Measurements from ENCODE around the gene ZBTB6. TPM values are rescaled to one million over a fixed set of nuclear protein-coding genes. Genes with fewer than 3 reads are reported as not detected.
"Not testable (repeated sequence)": the region's sequence is repeated elsewhere in the genome, so short reads cannot be mapped to it uniquely, and the experiment has no call there.

ZBTB6 gene
- total RNA-seq, 1 experiment from 2014 or later, result 12.0 TPM

DNA sequence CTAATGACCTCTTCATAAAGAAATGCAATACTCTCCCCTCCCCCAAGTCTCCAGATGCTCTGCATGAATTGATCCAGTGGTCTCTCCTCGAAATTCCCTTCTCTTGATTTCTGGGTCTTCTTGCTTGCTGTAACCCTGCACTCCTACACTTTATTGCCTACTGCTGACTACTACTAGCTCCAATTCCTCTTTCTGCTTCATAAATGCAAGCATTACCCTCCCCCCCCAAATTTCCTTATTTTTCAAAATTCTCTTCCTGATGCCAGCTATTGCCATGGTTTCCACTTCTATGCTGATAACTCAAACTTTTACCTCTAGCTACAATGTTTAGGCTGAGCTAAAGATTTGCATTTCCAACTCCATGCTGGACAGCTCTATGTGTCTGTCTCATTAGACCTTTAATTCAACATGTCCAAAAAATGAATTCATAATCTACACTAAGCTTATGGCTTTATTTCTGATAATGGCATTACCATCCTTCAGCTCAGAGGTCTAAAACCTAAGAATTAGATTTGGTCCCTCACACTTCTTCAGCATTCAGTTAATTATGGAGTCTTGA lies 16.8 kb upstream of the ZBTB6 start:
- no peak for DNase-seq (ENCODE audit: low read depth)

DNA sequence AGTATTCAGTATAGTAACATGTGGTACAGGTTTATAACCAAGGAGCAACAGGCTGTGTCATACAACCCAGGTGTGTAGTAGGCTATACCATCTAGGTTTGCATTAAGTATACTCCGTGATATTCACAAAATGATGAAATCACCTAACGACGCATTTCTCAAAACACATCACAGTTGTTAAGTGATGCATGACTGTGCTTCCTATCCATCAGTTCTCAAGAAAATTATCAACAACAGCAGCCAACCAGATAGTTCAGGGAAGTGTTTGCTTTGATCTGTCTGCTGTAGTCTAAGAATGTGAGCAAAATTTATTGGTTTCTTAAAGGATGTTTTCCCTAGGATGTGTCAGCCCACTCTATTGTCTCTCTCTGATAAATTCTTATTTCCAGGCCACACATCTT lies 10.8 kb upstream of the ZBTB6 start:
- no peak for DNase-seq (ENCODE audit: low read depth)

DNA sequence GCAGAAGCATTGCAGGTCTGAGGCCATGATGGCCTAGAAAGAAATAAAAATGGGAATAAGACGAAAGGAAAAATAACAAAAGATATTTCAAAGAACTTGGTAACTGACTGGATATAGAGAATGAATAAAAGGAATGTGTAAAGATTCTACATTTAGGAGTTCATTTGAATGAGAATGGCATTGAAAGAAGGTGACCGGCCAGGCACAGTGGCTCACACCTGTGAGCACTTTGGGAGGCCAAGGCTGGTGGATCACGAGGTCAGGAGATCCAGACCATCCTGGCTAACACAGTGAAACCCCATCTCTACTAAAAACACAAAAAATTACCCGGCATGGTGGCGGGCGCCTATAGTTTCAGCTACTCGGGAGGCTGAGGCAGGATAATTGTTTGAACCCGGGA lies 9.6 kb upstream of the ZBTB6 start:
- DNase-seq (ENCODE audit: low read depth), result no peak

DNA sequence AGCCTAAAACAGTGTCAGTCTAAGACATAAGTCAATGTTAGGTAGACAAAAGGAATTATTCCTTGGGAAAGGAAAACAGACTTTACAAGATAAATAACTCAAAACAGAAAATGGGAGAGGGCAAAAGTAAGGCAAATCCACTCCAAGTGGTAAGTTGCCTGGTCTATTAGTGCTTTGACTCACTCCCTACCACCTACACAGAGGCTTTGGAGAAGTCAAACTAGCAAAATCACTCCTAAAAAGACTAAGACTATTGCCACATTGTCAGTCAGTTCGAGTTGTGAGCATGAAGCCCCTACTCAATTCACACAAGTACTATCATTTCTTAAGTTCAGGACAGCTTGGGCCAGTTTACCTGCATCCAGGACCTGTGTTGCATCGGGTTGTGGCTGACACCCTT lies 5.2 kb upstream of the ZBTB6 start:
- DNase-seq (ENCODE audit: low read depth), result no peak

DNA sequence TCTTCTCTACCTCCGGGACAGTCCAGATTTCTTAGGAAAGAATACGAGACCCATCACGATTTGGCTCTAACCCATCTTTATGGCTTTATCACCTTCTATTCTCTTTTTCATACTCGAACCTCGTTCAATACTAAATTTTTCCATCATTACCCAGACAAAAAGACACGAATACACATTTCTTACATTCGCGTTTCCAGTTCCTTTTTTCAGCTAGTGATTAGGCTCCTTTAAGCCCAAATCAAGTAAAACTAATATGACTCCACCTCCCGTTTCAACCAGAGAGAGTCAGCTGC lies 506 bp downstream of the ZBTB6 start:
- DNase-seq (ENCODE audit: low read depth), result no peak

DNA sequence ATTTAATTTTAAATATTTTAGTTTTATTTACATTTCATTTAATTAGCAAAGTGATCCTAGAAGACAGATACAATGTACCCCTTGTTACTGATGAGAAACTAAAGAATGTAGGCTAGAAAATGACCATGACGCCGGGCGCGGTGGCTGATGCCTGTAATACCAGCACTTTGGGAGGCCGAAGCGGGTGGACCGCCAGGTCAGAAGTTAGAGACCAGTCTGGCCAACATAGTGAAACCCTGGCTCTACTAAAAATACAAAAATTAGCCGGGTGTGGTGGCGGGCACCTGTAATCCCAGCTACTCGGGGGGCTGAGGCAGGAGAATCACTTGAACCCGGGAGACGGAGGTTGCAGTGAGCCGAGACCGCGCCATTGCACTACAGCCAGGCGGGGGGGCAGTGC lies 7.0 kb downstream of the ZBTB6 start:
- not testable (repeated sequence) for DNase-seq (ENCODE audit: low read depth)

DNA sequence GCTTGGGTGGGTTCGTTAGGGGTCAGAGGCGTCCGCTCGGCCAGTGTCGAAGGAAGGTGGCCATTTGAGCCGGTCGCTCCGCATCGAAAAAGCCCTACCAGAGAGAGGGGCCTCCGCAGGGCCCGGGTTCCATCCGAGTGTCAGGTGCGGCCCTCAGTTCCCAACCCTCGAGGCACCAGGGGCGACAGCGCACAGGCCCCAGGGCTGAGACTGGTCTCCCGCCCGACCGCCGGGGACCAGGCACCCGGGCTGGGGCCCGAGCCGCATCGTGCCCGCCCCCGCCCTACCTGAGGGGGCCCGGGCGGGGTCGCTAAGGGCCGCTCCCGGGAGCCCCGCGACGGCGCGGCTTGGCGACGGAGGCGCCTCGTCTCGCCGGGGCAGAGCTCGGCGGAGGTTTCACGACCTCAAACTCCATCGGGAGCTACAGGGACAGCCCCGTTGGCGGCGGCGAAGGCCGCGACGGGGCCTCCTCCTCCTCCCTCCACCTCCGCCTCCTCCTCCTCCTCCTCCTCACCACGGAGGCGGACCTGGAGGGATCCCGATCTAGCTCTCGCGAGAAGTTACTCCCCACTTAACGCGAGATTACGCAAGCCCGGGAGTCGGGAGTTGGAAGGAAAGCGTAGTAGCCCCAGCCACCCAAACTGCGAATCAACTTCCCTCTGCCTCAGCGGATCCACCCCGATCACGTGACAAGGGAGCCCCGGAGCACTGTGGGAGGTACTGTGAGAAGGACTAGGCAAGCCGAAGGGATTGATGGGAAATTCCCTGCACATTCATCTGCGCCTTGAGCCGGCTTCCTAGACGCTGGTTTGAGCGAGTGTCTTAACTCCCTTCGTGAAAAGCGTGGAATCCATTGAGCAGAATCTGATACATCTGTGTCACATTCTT lies 8.1 kb downstream of the ZBTB6 start, which contains the start of gene RC3H2:
Gene RC3H2 (minus strand): TSS at position 537 of the 888 bp plus-strand sequence. CDS start 7,850 bp downstream, outside the sequence.
- DNase-seq (ENCODE audit: low read depth), result peak; percentile 100

GRCh38 chr9:122904466-122904822 lies 8.7 kb downstream of the ZBTB6 start:
- peak; percentile 46 for DNase-seq (ENCODE audit: low read depth)

- DNase-seq (ENCODE audit: low read depth), result no peak
These were observed 12.3 kb downstream of the ZBTB6 start for GRCh38 chr9:122900791-122901190.

DNA sequence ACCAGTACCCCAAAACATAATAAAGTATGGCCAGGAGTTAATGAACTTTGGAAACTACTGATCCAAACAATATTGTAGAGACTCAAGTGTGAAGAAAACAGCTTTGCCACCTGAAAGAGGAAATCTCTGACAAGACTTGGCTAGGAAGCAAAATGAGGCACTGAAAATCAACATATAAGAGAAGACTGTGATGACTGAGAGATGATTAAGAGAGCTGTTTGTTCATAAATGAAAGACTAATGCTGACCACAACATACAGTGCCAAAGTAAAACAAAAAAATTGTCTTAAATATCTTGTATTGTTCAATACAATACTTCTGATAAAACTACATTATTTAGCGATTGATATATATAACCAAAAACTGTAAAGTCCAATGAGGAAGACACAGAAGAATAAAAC lies 15.2 kb downstream of the ZBTB6 start:
- DNase-seq (ENCODE audit: low read depth), result peak; percentile 26

DNA sequence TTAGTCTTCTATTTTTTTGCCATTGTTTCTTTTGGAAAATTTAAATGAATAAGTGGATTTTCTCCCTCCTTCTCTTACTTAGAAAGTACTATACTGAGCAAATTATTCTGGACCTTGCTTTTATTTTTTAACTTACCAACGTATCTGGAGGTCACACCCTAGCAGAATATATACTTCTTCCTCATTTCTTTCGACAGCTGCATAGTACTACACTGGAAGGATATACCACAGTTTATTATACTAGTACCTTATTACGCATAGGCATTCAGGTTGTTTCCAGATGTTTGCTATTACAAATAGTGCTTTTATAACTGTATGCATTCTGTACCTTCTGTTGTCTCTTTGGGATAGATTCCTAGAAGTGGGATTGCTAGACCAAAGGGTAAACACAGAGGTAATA lies 24.6 kb downstream of the ZBTB6 start:
- no peak for DNase-seq (ENCODE audit: low read depth)

- DNase-seq (ENCODE audit: low read depth), result no peak
These were observed 30.0 kb downstream of the ZBTB6 start for GRCh38 chr9:122883125-122883524.

- DNase-seq (ENCODE audit: low read depth), result no peak
These were observed 33.7 kb downstream of the ZBTB6 start for GRCh38 chr9:122879443-122879842.

GRCh38 chr9:122875523-122875922 lies 37.6 kb downstream of the ZBTB6 start:
- no peak for DNase-seq (ENCODE audit: low read depth)

GRCh38 chr9:122867276-122867675 lies 45.8 kb downstream of the ZBTB6 start:
- not testable (repeated sequence) for DNase-seq (ENCODE audit: low read depth)

DNA sequence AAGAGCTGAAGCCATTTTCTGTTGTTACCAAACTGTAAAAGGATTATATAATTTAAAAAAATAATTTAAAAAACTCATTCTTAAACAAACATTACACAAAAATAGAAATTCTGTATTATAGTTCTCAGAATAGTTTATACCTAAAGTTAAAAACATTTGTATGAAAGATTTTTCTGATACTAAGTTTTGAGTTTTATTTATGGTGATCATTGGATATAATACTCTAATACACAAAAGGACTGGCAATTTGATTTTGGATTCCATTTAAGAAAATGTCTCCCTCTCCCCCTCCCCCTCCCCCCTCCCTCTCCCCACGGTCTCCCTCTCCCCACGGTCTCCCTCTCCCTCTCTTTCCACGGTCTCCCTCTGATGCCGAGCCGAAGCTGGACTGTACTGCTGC lies 47.0 kb downstream of the ZBTB6 start:
- no peak for DNase-seq (ENCODE audit: low read depth)

- no peak for DNase-seq (ENCODE audit: low read depth)
These were observed 47.8 kb downstream of the ZBTB6 start for GRCh38 chr9:122865300-122865699.

GRCh38 chr9:122863407-122863806 lies 49.7 kb downstream of the ZBTB6 start:
- no peak for DNase-seq (ENCODE audit: low read depth)

DNA sequence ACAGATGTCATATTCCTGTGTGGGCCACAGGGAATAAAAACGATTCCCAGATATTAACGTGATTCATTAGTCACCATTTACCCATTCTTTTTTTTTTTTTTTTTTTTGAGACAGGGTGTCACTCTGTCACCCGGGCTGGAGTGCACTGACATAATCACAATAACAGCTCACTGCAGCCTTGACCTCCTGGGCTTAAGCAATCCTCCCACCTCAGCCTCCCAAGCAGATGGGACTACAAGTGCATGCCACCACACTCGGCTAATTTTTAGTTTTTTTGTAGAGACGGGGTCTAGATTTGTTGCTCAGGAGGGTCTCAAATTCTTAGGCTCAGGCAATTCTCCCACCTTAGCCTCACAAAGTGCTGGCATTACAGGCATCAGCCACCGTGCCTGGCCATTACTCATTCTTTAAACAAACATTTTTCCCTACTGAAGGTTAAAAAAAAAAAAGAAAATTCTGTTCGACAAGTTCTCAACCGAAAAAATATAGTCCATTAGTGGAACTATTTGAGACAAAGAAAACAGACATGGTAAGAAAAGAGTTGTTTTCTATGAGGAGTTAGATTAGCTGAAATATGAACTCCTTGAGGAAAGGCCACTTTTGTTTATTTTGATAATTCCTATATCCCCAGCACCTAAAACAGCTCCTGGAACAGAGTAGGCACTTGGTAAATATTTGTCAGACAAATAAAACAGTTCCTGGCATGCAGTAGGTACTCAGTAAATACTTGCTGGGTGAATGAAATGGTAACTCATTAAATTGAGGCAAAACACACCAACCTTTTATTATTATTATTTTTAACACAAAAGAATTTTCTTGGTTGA lies 52.6 kb downstream of the ZBTB6 start:
- no peak for DNase-seq (ENCODE audit: low read depth)
